Activated CD4-positive, alpha-beta T cell treated with anti-CD3 and anti-CD28 coated beads, Interleukin-2, amount 50 U/mL, for 1 hour (primary cell): ENCODE data around the gene OGT.
"Not testable (repeated sequence)": the region's sequence is repeated elsewhere in the genome, so short reads cannot be mapped to it uniquely, and the experiment has no call there.

Source experiments
- DNase-seq: peaks from one replicate; pipeline ENCODE4 v3.0.0-alpha.2; 2020

The OGT gene

DNA sequence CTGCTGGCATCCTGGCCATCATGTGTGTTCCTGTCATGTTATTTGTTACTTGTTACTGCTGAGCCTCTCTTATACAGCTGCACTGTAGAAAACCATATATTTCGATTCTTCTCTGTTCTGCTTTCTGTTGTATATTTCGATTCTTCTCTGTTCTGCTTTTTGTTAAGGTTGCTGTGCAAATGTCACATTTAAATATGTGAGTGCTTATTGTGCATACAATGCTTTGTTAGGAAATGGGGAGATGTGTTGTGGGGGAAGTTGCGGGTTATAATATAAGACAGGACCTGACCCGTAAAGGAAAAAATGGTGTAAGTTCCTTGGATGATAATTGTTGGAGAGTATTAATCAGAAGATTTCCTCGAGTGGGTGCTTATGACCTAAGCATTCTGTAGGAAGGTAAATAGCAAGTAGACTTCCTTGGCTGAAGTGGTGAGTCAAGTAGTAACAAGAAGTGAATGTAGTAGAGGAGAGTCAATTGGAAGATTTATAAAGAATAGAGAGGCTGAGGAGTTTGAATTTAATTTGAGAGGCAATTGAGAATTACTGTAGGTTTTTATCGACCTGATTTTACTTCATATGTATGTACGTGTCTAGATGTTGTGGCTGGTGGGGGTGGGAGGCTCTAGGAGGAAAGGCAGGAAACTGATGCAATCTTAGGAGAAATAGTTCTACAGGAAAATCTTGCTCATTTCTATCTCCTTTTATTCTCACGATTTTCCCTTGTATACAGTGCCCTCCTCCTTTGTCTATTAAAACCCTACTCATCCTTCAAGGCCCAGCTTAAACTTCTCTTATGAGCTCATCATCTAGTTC is 8.5 kb downstream of the OGT start:
- no peak for DNase-seq

DNA sequence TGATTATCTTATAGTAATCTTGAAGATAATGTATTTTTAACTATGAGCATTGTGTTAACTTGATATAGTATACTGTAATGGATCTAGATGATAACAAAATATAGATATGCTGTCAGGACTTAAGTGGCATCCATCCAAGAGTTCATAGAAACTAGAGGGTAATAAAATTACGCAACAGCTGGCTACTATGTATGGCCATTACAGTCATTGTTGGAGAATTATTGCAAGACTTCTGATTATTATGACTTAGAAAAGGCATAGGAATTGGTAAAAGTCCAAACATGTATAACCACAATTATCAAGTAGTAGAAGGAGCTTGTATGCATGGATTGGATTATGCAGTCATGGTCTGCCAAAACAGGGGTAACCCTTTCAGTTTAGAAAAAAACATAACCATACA is 9.5 kb downstream of the OGT start:
- DNase-seq: no peak

DNA sequence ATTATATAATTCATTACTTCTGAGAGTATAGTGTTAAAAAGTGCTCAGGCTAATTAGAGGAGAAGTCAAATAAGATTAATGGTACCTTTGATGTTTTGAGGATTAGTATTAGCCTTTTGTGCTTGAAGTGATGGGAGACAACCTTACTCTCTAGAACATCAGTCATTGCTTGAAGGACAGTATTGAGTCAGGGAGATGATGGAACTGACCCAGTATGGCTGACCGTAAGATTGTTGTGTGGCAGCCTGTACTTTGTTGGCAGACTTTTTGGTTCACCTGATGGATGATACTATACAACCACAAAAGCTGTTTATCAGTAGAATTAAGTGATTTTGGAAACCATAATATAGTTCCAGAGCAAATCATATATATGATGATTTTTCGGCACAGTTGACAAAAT is 9.9 kb downstream of the OGT start:
- DNase-seq: no peak

- no peak for DNase-seq
These were observed 10.4 kb downstream of the OGT start for GRCh38 chrX:71543316-71543715.

DNA sequence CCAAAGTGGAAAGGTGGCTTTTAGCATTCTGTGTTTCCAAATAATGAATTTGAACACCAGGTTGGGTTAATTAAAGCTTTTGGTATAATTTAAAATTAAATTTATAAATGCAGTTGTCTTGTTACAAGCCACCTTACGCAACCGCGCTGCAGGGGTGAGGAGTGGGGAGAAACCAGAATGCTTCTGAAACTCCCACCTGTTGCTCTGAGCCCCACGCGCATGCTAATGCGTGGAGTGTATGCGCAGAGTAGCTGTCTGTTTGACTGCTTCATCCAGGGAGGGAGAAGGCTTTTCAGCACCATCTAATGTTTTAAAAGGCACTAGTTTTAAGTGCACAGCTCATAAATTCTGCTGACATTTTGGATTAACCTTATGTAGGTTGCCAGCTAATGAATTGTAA is 12.5 kb downstream of the OGT start:
- no peak for DNase-seq

GRCh38 chrX:71546879-71547278 is 14.0 kb downstream of the OGT start:
- no peak for DNase-seq

- no peak for DNase-seq
These were observed 14.4 kb downstream of the OGT start for GRCh38 chrX:71547339-71547738.

DNA sequence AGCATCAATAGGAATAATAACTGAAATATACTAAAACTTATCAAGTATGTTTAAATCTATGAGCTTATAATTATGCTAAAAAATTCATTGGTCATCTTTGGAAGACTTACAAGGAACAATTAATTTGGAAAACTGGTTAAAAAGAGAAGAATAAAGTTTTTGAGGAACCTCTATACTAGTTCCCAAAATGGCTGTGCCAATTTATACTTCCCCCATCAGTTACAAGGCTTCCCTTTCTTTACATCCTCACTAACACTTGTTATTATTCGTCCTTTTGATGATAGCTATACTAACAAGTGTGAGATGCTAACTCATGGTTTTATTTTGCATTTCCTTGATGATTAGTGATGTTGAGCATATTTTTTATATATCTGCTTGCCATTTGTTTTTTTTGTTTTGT is 17.1 kb downstream of the OGT start:
- DNase-seq: no peak

DNA sequence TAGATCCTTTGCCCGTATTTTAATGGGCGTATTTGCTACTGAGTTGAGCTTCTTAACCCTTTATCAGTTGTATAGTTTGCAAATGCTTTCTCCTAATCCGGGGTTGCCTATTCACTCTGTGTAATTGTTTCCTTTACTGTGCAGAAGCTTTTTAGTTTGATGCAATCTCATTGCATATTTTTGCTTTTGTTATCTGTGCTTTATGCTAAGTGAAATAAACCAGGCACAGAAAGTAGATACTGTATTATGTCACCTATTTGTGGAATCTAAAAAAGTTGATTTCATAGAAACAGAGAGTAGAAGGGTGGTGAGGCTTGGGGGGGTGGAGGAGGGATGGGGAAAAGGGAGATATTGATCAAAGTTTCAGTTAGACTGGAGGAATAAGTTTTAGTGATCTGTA is 17.7 kb downstream of the OGT start:
- no peak for DNase-seq

DNA sequence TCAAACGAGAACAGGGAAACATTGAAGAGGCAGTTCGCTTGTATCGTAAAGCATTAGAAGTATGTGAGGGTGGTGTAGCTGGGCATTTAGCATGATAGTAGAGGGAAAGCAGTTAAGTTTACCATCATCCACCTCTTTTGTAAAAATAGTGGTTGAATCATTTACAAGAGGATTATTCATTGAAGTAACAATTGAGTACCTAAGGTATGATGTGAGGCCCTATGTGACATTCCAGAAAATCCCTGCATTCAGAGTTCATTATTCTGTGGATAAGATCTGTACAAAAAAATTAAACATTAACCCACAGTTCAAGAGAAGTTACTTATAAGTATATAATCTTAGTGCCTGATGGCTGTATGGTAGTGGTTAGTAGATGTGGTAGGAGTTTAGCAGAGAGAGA is 23.1 kb downstream of the OGT start:
- DNase-seq: no peak

- DNase-seq: no peak
These were observed 26.0 kb downstream of the OGT start for GRCh38 chrX:71558920-71559319.

- not testable (repeated sequence) for DNase-seq
These were observed 26.9 kb downstream of the OGT start for GRCh38 chrX:71559773-71560172.

DNA sequence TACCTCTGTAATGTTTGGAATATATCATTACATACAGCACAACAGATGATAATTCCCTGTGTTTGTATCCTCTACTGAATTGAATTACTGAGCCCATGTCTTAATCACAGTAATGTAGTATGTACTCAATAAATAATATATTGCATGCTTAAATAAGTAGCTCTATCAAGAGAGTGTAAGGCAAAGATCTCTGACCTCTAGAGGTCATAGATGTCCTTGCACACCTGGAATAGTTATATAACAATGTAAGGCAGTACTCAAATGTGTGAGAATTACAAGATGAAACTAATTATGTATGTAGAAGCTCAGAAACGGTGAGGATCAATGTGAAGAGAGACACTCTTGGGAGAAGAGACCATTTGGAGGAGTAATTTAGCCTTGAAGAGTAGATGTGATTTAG is 31.0 kb downstream of the OGT start:
- DNase-seq: no peak

DNA sequence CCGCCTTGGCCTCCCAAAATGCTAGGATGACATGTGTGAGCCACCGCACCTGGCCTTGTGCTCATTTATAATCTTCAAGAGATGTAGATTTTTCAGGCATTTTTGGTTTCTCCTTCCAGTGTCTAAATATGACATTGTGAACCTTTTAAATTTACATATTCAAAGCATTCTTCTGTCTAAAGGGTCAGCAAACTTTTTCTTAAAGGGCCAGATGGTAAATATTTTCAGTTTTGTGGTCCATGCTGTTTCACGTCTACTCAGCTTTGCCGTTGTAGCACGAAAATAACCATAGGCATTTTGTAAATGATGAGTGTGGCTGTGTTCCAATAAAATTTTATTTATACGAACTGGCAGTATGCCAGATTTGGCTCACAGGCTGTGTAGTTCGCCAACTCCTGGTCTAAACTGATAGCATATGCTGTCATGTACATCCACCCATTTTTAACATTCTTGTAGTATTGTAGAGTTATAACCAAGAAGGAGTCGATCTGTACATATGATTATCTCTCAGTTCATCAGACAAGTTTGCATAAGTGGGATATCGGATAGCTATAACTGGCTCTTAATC is 32.7 kb downstream of the OGT start:
- no peak for DNase-seq

- not testable (repeated sequence) for DNase-seq
These were observed 38.5 kb downstream of the OGT start for GRCh38 chrX:71571390-71571789.

- DNase-seq: no peak
These were observed 40.7 kb downstream of the OGT start for GRCh38 chrX:71573590-71573989.

DNA sequence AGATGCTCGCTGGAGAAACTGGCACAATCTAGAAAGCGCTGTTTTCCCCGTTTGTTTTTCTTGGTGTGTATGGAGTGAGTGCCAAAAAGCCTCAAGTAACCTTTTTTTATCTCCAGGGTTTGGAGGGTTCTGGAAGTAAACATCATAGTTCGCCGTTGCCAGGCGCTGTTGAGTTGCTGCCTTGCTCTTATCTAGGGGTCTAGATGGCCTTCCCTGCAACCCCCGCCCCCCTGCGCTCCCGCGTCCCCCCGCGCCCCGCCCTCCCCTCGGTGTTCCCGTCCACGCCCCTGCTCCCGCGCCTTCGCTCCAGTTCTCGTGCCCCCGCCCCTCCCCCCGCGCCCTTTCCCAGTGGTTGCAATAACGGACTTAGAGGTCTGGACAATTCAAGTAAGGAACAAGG is 44.8 kb downstream of the OGT start:
- no peak for DNase-seq

- no peak for DNase-seq
These were observed 45.6 kb downstream of the OGT start, which contains the start of gene GCNA for GRCh38 chrX:71578253-71579135. GCNA (plus strand) TSS chrX:71578437; CDS start chrX:71580822, 2,385 bp downstream.

DNA sequence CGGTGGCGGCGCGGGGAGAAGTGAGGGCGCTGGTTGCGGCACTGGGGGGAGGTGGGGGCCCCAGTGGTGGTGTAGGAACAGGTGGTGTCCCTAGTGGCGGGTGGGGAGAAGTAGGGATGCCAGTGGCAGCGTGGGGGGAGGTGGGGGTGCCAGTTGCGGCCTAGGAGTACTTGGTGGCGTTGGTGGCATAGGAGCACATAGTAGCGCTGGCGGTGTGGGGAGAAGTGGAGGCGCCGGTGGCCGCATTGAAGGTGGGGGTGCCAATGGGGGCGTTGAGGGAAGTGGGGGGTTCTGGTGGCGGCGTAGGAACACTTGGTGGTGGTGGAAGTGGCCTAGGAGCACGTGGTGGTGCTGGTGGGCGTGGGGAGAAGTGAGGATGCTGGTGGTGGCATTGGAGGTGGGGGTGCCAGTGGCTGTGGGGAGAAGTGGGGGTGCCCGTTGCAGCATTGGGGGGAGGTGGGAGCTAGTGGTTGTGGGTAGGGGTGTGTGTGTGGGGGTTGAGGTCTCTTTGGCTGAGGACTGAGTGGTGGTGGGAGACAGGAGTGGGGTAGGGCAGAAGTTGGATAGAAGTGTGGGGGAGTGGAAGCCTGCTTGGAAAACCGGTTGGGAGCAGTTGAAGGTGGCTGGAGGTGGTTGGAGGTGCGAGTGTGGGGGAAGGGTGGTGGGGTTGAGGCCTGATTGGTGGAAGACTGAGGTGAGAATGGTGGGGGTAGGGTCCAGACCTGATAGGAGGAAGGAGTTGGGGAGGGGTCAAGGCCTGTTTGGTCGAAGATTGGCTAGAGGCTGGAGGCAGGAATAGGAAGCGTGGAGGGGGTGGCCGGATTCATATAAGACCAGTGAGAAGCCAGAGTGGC is 46.5 kb downstream of the OGT start:
- no peak for DNase-seq

- DNase-seq: no peak
These were observed 47.1 kb downstream of the OGT start for GRCh38 chrX:71579990-71580380.

- DNase-seq: no peak
These were observed 48.3 kb downstream of the OGT start for GRCh38 chrX:71581210-71581609.

DNA sequence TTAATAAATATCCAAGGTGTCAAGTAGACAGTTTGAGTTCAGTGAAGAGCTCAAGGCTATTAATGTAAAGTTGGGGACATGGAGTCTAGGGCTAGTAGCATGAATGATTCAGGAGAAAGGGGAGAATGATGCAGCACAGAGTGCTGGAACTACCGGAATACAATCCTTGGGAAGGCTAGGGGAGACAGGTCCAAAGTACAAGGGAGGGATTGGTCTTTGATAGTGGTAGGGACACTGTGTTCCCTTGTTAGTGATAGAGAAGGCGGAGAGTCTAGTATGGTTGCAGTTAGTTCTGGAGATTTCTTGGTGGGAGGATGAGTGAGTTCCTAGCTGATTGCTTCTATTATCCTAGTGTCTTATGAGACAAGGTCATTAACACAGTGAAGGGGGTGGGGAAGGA is 54.0 kb downstream of the OGT start:
- DNase-seq: no peak

DNA sequence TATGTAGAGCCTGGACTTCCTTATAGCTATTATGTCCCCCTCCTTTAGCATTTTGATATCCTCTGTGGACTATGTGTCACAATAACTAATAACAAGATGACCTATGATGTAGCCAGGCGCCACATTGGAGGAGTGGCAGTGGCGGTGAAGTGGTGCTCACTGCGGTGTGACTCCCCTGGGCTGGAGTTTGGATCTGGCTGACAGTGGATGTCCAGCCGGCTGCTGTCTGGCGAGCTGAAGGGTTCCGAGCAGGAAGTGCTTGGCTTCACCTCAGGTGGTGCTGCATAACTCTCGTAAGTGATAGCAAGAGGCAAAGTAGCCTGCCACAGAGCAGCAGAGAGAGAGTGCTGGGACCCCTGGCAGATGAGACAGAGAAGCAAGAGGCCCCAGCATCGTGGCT is 60.3 kb downstream of the OGT start:
- DNase-seq: not testable (repeated sequence)
